Endothelial cell of umbilical vein (primary cell): ENCODE measurements around the gene GPATCH2. TPM values are rescaled to one million over a fixed set of nuclear protein-coding genes. Genes with fewer than 3 reads are reported as not detected.

ENCODE experiments used
- BruUV-seq: library from RNA; stranded (reverse); fragments of 400-500 nt; replicated peaks from 2 replicates; lab custom pipeline; 2021; lab: Mats Ljungman, UMichigan
- CTCF ChIA-PET: fragments of 300-600, 350-600 bp; sonication (Branson Sonifier 250); formaldehyde crosslinking; loops from one replicate; lab custom pipeline; 2021; ENCODE audit warnings: antibody characterized with exemption, inconsistent platforms; lab: Charles Lee
- POLR2A ChIA-PET: fragments of 300-600, 350-600 bp; sonication (Branson Sonifier 250); formaldehyde crosslinking; loops from one replicate; lab custom pipeline; 2021; ENCODE audit warnings: antibody characterized with exemption, inconsistent platforms; lab: Charles Lee
- DNase-seq: peaks from one replicate; pipeline ENCODE4 v3.0.0-alpha.2; 2011; ENCODE audit warnings: low read depth, low spot score
- FAIRE-seq: peaks from 2 replicates; lab custom pipeline; 2011; peaks lifted over from hg19 to GRCh38; lab: Jason Lieb, UNC
- H2AFZ ChIP-seq: 2 replicates; pipeline ENCODE4 v1.6.0; 2012; ENCODE audit warnings: low read depth, low read length, control low read depth, inconsistent platforms
- H3K27ac ChIP-seq: 2 replicates; pipeline ENCODE4 v1.5.1; 2011; ENCODE audit warnings: low read depth, mild to moderate bottlenecking, control low read depth, low read length, moderate library complexity; ENCODE audit not compliant: insufficient read depth
- H3K27me3 ChIP-seq, 2 experiments: 2 replicates each; pipeline versions ENCODE4 v1.6.0 to v1.6.1; 2011; ENCODE audit warnings: low read length in 2 of 2, mixed read lengths in 1 of 2; ENCODE audit not compliant: control insufficient read depth in 2 of 2, insufficient read depth in 2 of 2
- H3K36me3 ChIP-seq, 2 experiments: 2 replicates in 1 of 2; 3 replicates in 1 of 2; pipeline ENCODE4 v1.5.1; 2011; ENCODE audit warnings: low read length in 2 of 2, mild to moderate bottlenecking in 1 of 2, moderate library complexity in 1 of 2; ENCODE audit not compliant: control insufficient read depth in 2 of 2, insufficient read depth in 2 of 2; ENCODE audit errors: extremely low read depth in 1 of 2
- H3K4me1 ChIP-seq: 3 replicates; pipeline ENCODE4 v1.5.1; 2011; ENCODE audit warnings: mild to moderate bottlenecking, low read length; ENCODE audit not compliant: control insufficient read depth, insufficient read depth; ENCODE audit errors: extremely low read depth
- H3K4me2 ChIP-seq: 2 replicates; pipeline ENCODE4 v1.6.1; 2011; ENCODE audit warnings: low read length, control low read depth, mixed read lengths; ENCODE audit not compliant: insufficient read depth
- H3K4me3 ChIP-seq, 3 experiments: fragments of 200-600 bp in 1 of 3; sonication (generic), shearing (Covaris generic) in 1 of 3; replicated peaks in 1 of 3; 2 replicates each; pipeline ENCODE4 v1.5.1; 2011 to 2016; ENCODE audit warnings: control low read depth in 3 of 3, low read length in 3 of 3, mild to moderate bottlenecking in 2 of 3, inconsistent platforms in 1 of 3, low read depth in 1 of 3, moderate library complexity in 1 of 3; ENCODE audit not compliant: insufficient read depth in 1 of 3
- H3K79me2 ChIP-seq: 2 replicates; pipeline ENCODE4 v1.6.0; 2012; ENCODE audit warnings: low read length, inconsistent platforms; ENCODE audit not compliant: control insufficient read depth, insufficient read depth
- H3K9ac ChIP-seq: replicated peaks from 2 replicates; pipeline ENCODE3; 2011; ENCODE audit warnings: low read length, control low read depth; ENCODE audit not compliant: insufficient read depth; ENCODE audit errors: extremely low read depth
- H3K9me1 ChIP-seq: replicated peaks from 3 replicates; pipeline ENCODE4 v1.6.0; 2011; ENCODE audit warnings: mild to moderate bottlenecking, low read length; ENCODE audit not compliant: control insufficient read depth, insufficient read depth; ENCODE audit errors: extremely low read depth
- H3K9me3 ChIP-seq: replicated peaks from 2 replicates; pipeline ENCODE4 v1.5.1; 2012; ENCODE audit warnings: low read length, inconsistent platforms; ENCODE audit not compliant: control insufficient read depth, insufficient read depth
- H4K20me1 ChIP-seq: replicated peaks from 2 replicates; pipeline ENCODE3; 2011; ENCODE audit warnings: mild to moderate bottlenecking, low read length; ENCODE audit not compliant: control insufficient read depth, insufficient read depth; ENCODE audit errors: extremely low read depth
- EZH2 ChIP-seq: IDR thresholded peaks from 2 replicates; pipeline ENCODE4 v1.6.1; 2012; ENCODE audit warnings: borderline replicate concordance, low read depth, mild to moderate bottlenecking, moderate library complexity, low read length, inconsistent platforms; ENCODE audit not compliant: severe bottlenecking
- FOS ChIP-seq: IDR thresholded peaks from 2 replicates; pipeline ENCODE4 v1.6.1; 2011; ENCODE audit warnings: mild to moderate bottlenecking, low read length, moderate library complexity, borderline replicate concordance; ENCODE audit not compliant: insufficient read depth
- GATA2 ChIP-seq: IDR thresholded peaks from 2 replicates; pipeline ENCODE4 v1.7.0; 2011; ENCODE audit warnings: low read depth, mild to moderate bottlenecking, moderate library complexity, mixed read lengths, low read length; ENCODE audit not compliant: insufficient read length, insufficient read depth
- JUN ChIP-seq: IDR thresholded peaks from 2 replicates; pipeline ENCODE4 v1.6.1; 2011; ENCODE audit warnings: borderline replicate concordance, low read depth; ENCODE audit not compliant: insufficient read length, insufficient read depth
- MAX ChIP-seq: IDR thresholded peaks from 2 replicates; pipeline ENCODE4 v1.6.1; 2011; ENCODE audit not compliant: insufficient read depth, insufficient read length
- MYC ChIP-seq: IDR thresholded peaks from one replicate; pipeline ENCODE4 v1.6.1; 2011; ENCODE audit warnings: mild to moderate bottlenecking, low read depth, low read length
- POLR2A ChIP-seq: IDR thresholded peaks from 2 replicates; pipeline ENCODE4 v1.6.1; 2012; ENCODE audit warnings: low read depth, mild to moderate bottlenecking, control low read depth, low read length
- POLR2AphosphoS5 ChIP-seq: IDR thresholded peaks from 2 replicates; pipeline ENCODE4 v1.6.1; 2012; ENCODE audit warnings: low read depth, mild to moderate bottlenecking, control low read depth, low read length, moderate library complexity; ENCODE audit not compliant: insufficient read depth
- dilution Hi-C: fragments of 300-500 bp; cut with MboI; formaldehyde crosslinking; loops from one replicate; pipeline ENCODE4 v1.15.0; 2019; ENCODE audit warnings: low sequenced_read_pairs; ENCODE audit not compliant: extremely low pct_ligation_motif_present
- intact Hi-C: fragments of 100-400 bp; cut with micrococcal nuclease; formaldehyde crosslinking; loops from one replicate; pipeline ENCODE4 v1.10.0; 2022
- polyA plus RNA-seq, 4 experiments: library from polyadenylated mRNA; depleted of rRNA in 3 of 4; stranded (reverse) in 3 of 4; unstranded in 1 of 4; fragments of >200 nt; gene quantifications; 2 replicates each; pipeline versions ENCODE4 v1.2.1 to v1.2.3, GENCODE V29; 2011 to 2012; ENCODE audit warnings: missing spikeins in 1 of 4
- total RNA-seq: library from RNA; stranded (reverse); gene quantifications from 2 replicates; pipeline ENCODE4 v1.2.3, GENCODE V29; 2021
- TF ChIP-seq, protein P1 (sequence below), 2 donors: IDR thresholded peaks; 1 replicate in 1 of 2; 2 replicates in 1 of 2; pipeline ENCODE4 v1.5.1; 2011; ENCODE audit warnings: low read length in 2 of 2, mild to moderate bottlenecking in 2 of 2, moderate library complexity in 2 of 2, control low read depth in 1 of 2, inconsistent platforms in 1 of 2, low read depth in 1 of 2; ENCODE audit not compliant: insufficient read depth in 1 of 2; ENCODE audit errors: extremely low read depth in 1 of 2

The GPATCH2 gene
- total and polyA plus RNA-seq, 2 donors (not counting 3 experiments of a cell fraction or from before 2014, with no cell fraction given), result 3.3 to 15.6 TPM

- Histone ChIP-seq H3K9me3 (no peaks in the 10 kb centered on the region), H3K4me2 (no peak overlapping the region), H3K9ac (no peak overlapping the region), H3K27me3 (no peaks in the 10 kb centered on the region), H3K9me1 (no peaks in the 10 kb centered on the region), H3K4me1 (no peaks in the 10 kb centered on the region), H3K79me2 (no peaks in the 10 kb centered on the region), H3K36me3 (no peaks in the 10 kb centered on the region), H2AFZ (no peak overlapping the region), H4K20me1 (no peaks in the 10 kb centered on the region), H3K27ac (no peak overlapping the region), H3K4me3 (no peak overlapping the region)
- intact Hi-C loops, result loop anchor here (2.0 to 10.0 kb wide), 2 partner anchors 229 to 313 kb away; no protein-coding TSS in a partner anchor
- POLR2A ChIA-PET, result no interaction called here
- CTCF ChIA-PET, result interaction anchor here (1.2 kb wide), 1 partner anchor 229 kb away, joined by 8 read pairs; no protein-coding TSS in a partner anchor
- no peak for FAIRE-seq
- no TSS peak for BruUV-seq
- TF ChIP-seq POLR2A (no peak), GATA2 (no peak), FOS (no peak), POLR2AphosphoS5 (no peak)
- dilution Hi-C loops, result no loop called here
- DNase-seq, result no peak
Measured at GRCh38 chr1:217431395-217431794, 199.5 kb downstream of the GPATCH2 start.

DNA sequence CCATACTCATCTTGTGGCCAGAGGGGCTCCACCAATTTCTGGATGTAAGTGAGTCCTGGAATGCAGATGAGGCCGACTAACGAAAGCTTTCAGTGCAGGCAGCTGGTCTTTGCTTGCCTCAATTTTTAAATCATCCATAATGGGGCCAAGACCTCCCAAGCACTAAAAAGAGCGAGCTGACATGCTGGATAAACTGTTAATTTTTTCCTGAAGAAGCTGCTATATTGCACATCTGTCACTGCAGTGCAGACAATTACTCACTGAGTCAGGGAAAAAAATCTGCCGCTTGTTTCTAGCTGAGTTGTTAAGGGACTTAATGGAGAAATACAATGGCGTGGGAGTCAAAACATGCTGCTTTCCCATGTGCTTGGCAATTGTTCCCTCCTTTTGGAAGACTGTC, 205.5 kb downstream of the GPATCH2 start:
- no peaks in the 10 kb centered on the region for H3K9me3 ChIP-seq
- H3K4me2 ChIP-seq, result no peak overlapping the region
- CTCF ChIA-PET, result no interaction called here
- H4K20me1 ChIP-seq, result no peaks in the 10 kb centered on the region
- H2AFZ ChIP-seq, result no peak overlapping the region
- no TSS peak for BruUV-seq
- no peak overlapping the region for H3K4me3 ChIP-seq
- H3K9me1 ChIP-seq, result no peaks in the 10 kb centered on the region
- H3K4me1 ChIP-seq, result no peaks in the 10 kb centered on the region
- no peaks in the 10 kb centered on the region for H3K36me3 ChIP-seq
- H3K27me3 ChIP-seq, result no peaks in the 10 kb centered on the region
- dilution Hi-C loops (no loop called here), intact Hi-C loops (loop anchor here (10.0 kb wide), 1 partner anchor 739 kb away; no protein-coding TSS in a partner anchor)
- POLR2A ChIA-PET, result no interaction called here
- no peak for FAIRE-seq
- DNase-seq, result no peak
- no peak for TF ChIP-seq GATA2
- no peak for TF ChIP-seq POLR2A
- no peak for TF ChIP-seq JUN
- TF ChIP-seq EZH2, result no peak
- TF ChIP-seq MYC, result no peak
- no peak for TF ChIP-seq MAX
- TF ChIP-seq POLR2AphosphoS5, result no peak
- TF ChIP-seq, protein P1, sequence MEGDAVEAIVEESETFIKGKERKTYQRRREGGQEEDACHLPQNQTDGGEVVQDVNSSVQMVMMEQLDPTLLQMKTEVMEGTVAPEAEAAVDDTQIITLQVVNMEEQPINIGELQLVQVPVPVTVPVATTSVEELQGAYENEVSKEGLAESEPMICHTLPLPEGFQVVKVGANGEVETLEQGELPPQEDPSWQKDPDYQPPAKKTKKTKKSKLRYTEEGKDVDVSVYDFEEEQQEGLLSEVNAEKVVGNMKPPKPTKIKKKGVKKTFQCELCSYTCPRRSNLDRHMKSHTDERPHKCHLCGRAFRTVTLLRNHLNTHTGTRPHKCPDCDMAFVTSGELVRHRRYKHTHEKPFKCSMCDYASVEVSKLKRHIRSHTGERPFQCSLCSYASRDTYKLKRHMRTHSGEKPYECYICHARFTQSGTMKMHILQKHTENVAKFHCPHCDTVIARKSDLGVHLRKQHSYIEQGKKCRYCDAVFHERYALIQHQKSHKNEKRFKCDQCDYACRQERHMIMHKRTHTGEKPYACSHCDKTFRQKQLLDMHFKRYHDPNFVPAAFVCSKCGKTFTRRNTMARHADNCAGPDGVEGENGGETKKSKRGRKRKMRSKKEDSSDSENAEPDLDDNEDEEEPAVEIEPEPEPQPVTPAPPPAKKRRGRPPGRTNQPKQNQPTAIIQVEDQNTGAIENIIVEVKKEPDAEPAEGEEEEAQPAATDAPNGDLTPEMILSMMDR (IDR thresholded peaks at IDR 0.05; ENCODE audit: extremely low read depth in 1 of 2, insufficient read depth in 1 of 2, low read depth in 1 of 2, low read length in 2 of 2), result no peak
- TF ChIP-seq FOS, result no peak
- H3K27ac ChIP-seq, result no peak overlapping the region
- no peak overlapping the region for H3K9ac ChIP-seq
- H3K79me2 ChIP-seq, result no peaks in the 10 kb centered on the region
